HUES64 (cell line): ENCODE data around the gene PTPRN2.
"Not testable (repeated sequence)": the region's sequence is repeated elsewhere in the genome, so short reads cannot be mapped to it uniquely, and the experiment has no call there.

Source experiments
- H3K27ac ChIP-seq: 2 replicates; pipeline ENCODE4 v1.7.0; 2013; ENCODE audit warnings: low read depth, low read length, inconsistent platforms
- H3K27me3 ChIP-seq: 2 replicates; pipeline ENCODE4 v1.6.1; 2013; ENCODE audit warnings: mild to moderate bottlenecking, low read length; ENCODE audit not compliant: insufficient read depth
- H3K36me3 ChIP-seq: 2 replicates; pipeline ENCODE4 v1.6.1; 2013; ENCODE audit warnings: mild to moderate bottlenecking, low read length; ENCODE audit not compliant: insufficient read depth
- H3K4me1 ChIP-seq: 2 replicates; pipeline ENCODE4 v1.6.1; 2013; ENCODE audit warnings: mild to moderate bottlenecking, low read length, moderate library complexity; ENCODE audit not compliant: insufficient read depth
- H3K4me3 ChIP-seq: 2 replicates; pipeline ENCODE4 v1.5.1; 2013; ENCODE audit warnings: mild to moderate bottlenecking, low read length, moderate library complexity
- H3K9ac ChIP-seq: 2 replicates; pipeline ENCODE4 v1.6.1; 2013; ENCODE audit warnings: mild to moderate bottlenecking, low read depth, low read length
- H3K9me3 ChIP-seq: 2 replicates; pipeline ENCODE4 v1.6.1; 2013; ENCODE audit warnings: low read depth, low read length; ENCODE audit not compliant: insufficient read depth
- WGBS: fragments of 150-250, 120-280 bp; methylation state at CpG from one replicate; pipeline ENCODE4 v1.1.7; 2013; ENCODE audit warnings: missing lambda C conversion rate; 5-methylcytosine and 5-hydroxymethylcytosine counted together

The PTPRN2 gene

GRCh38 chr7:157501581-157501980 is 1086.0 kb downstream of the PTPRN2 start:
- peaks cover 80% of the 10 kb centered on the region for H3K9me3 ChIP-seq
- no peaks in the 10 kb centered on the region for H3K36me3 ChIP-seq
- H3K27me3 ChIP-seq: no peaks in the 10 kb centered on the region
- no peaks in the 10 kb centered on the region for H3K4me1 ChIP-seq
- H3K9ac ChIP-seq: no peak overlapping the region
- WGBS: 82% methylated on average over 22 of the region's 22 CpGs
- H3K27ac ChIP-seq: no peak overlapping the region
- no peak overlapping the region for H3K4me3 ChIP-seq

GRCh38 chr7:157500989-157501540 is 1086.6 kb downstream of the PTPRN2 start:
- 93% methylated on average over 35 of the region's 45 CpGs for WGBS
- H3K4me1 ChIP-seq, H3K36me3 ChIP-seq, H3K4me3 ChIP-seq, H3K9ac ChIP-seq, H3K27me3 ChIP-seq, H3K27ac ChIP-seq: not testable (repeated sequence)
- peaks cover 80% of the 10 kb centered on the region for H3K9me3 ChIP-seq

- H3K4me1 ChIP-seq: no peaks in the 10 kb centered on the region
- peaks cover 78% of the 10 kb centered on the region for H3K9me3 ChIP-seq
- H3K27me3 ChIP-seq: no peaks in the 10 kb centered on the region
- no peak overlapping the region for H3K4me3 ChIP-seq
- no peaks in the 10 kb centered on the region for H3K36me3 ChIP-seq
- no peak overlapping the region for H3K27ac ChIP-seq
- 92% methylated on average over 27 of the region's 32 CpGs for WGBS
- no peak overlapping the region for H3K9ac ChIP-seq
Observed at GRCh38 chr7:157500171-157500960, 1087.3 kb downstream of the PTPRN2 start.

DNA sequence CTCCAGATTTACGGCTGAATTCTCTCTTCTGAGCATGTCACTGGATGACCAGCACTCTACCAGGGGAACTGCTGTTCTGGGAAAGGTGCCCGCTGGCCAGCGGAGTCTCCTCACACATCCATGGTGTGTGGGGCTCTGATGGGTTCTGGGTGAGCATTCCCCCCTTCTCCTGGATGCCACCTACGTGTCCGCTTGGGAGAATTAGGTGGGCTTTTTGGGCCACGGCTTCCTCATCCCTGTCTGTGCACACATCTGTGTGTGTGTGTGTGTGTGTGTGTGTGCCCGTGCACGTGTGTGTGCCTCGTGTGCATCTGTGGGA is 1087.8 kb downstream of the PTPRN2 start:
- no peak overlapping the region for H3K4me3 ChIP-seq
- H3K27me3 ChIP-seq: no peaks in the 10 kb centered on the region
- no peaks in the 10 kb centered on the region for H3K36me3 ChIP-seq
- no peaks in the 10 kb centered on the region for H3K4me1 ChIP-seq
- 89% methylated on average over 9 of the region's 9 CpGs for WGBS
- H3K9me3 ChIP-seq: peaks cover 78% of the 10 kb centered on the region
- H3K27ac ChIP-seq: no peak overlapping the region
- no peak overlapping the region for H3K9ac ChIP-seq

DNA sequence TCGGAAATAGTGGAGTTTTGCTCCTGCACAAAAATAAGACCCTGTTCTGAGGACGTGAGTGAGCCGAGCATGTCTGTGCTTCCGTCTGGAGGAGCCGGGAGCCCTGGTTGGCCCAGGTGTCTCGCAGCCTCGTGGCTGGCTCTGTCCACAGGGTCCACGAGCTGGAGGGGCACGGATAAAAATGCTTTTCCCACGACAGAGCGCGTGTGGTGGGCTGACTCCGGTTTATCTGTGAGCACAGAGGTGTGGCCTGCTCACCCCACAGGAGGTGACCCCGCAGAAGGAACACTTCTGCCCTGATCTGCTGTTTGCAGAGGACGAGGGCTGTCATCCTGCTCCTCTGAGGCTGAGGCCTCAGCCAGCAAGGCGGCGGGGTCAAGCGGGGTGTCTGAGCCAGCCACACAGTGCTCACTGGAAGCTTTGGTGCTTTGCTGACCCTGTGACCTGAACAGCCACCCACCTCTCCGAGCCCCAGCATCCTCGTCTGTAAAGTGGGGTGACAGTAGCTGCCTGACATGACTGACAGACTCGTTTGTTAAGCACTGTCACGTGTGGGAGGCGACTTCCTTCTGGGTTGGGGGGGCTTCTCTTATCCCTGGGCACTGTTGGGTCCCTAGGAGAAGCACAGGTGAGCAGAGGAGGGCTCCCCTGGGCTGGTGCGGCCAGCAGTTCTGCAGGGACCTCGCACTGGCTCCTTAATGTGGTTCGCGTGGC is 1088.3 kb downstream of the PTPRN2 start:
- 78% methylated on average over 27 of the region's 27 CpGs for WGBS
- H3K27me3 ChIP-seq: no peaks in the 10 kb centered on the region
- H3K9me3 ChIP-seq: peaks cover 78% of the 10 kb centered on the region
- H3K27ac ChIP-seq: no peak overlapping the region
- no peaks in the 10 kb centered on the region for H3K4me1 ChIP-seq
- no peaks in the 10 kb centered on the region for H3K36me3 ChIP-seq
- no peak overlapping the region for H3K4me3 ChIP-seq
- H3K9ac ChIP-seq: no peak overlapping the region

DNA sequence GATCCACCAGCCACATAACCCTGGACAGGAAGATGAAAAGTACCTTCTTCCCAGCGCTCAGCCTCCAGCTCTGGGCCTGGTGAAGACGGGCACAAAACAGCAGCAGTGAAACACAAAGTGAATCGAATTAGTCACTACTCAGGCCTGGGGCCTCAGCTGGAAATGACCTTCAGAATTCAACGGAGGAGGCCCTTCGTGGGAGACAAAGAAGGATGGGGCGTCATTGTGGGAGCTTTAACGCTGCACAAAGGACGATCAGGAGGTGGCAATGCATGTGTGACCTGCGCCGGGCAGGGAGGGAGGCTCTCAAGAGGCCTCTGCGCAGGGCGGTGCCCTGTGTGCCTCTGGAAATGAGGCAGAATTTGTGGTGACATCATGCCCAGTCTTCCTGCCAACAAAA is 1089.0 kb downstream of the PTPRN2 start:
- peaks cover 81% of the 10 kb centered on the region for H3K9me3 ChIP-seq
- H3K4me1 ChIP-seq: no peaks in the 10 kb centered on the region

GRCh38 chr7:157497744-157498651 is 1089.6 kb downstream of the PTPRN2 start:
- Histone ChIP-seq H3K4me1 (no peaks in the 10 kb centered on the region), H3K9ac (no peak overlapping the region), H3K4me3 (no peak overlapping the region), H3K27me3 (no peaks in the 10 kb centered on the region), H3K27ac (no peak overlapping the region), H3K9me3 (peaks cover 81% of the 10 kb centered on the region), H3K36me3 (no peaks in the 10 kb centered on the region)
- 85% methylated on average over 30 of the region's 33 CpGs for WGBS

More for the DNA sequence above, 1089.0 kb downstream of the PTPRN2 start:
- 79% methylated on average over 12 of the region's 12 CpGs for WGBS
- no peak overlapping the region for H3K27ac ChIP-seq
- no peak overlapping the region for H3K4me3 ChIP-seq
- no peak overlapping the region for H3K9ac ChIP-seq
- no peaks in the 10 kb centered on the region for H3K36me3 ChIP-seq
- H3K27me3 ChIP-seq: no peaks in the 10 kb centered on the region

DNA sequence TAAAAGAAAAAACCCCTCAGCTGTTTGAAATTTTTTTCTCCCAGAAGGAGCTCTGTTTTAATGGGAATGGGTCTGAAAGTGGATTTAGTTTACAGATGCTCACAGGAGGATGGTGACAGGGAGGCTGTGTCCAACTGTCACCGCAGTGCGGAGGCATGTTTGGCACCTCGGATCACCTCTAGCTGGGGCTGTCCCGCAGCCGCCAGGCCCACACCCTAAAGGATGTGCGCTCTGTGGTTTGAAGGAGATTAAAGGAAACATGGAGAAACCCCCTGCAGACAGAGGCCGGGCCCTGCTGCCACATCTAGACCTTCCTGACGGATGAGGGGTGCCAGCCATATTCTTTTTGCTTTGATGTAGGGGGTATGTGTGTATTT is 1090.3 kb downstream of the PTPRN2 start:
- no peak overlapping the region for H3K27ac ChIP-seq
- no peak overlapping the region for H3K4me3 ChIP-seq
- no peaks in the 10 kb centered on the region for H3K4me1 ChIP-seq
- H3K27me3 ChIP-seq: no peaks in the 10 kb centered on the region
- H3K9me3 ChIP-seq: peaks cover 81% of the 10 kb centered on the region
- H3K9ac ChIP-seq: no peak overlapping the region
- whole genome bisulfite sequencing: 85% methylated on average over 8 of the region's 8 CpGs
- H3K36me3 ChIP-seq: no peaks in the 10 kb centered on the region

DNA sequence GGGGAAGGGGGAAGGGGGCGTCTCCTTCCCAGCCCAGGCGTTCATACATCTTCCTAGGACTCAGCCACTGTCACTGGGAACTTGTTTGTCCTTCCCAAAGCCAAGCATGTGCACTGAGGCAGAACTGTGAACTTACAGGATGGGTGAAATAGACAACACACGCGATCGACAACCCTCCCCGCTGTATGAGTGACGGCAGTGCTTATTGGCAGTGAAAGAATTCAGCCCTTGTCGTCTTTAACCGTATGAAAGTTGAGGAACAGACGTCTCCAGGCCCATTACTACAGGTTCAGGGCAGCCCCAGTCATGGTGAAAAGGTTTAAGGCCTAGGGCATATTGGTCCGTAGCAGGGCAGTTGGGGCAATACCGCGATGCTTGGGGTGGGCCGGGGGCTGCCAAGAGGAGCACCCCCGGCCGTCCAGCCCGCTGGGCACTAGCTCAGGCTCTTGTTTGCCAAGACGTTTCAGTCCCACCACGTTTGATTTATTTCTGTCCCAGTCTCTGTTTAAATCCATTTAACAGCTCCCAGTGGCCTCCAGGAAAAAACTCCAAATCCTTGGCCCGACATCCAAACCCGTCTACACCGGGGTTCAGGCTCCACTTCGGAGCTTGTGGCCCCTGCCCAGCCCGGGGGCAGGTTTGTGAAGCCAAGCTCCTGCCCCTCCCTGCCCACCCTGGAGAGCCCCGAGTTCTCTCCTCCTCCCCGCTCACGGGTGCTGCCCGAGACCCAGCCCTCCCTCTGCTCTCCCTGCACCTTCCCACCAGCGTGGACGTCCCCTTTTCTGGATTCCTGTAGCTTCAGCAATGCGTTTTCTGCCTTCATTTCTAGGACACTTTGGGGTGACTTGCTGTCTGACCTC is 1091.0 kb downstream of the PTPRN2 start:
- H3K27ac ChIP-seq: no peak overlapping the region
- peaks cover 81% of the 10 kb centered on the region for H3K9me3 ChIP-seq
- no peaks in the 10 kb centered on the region for H3K4me1 ChIP-seq
- H3K36me3 ChIP-seq: no peaks in the 10 kb centered on the region
- H3K9ac ChIP-seq: no peak overlapping the region
- H3K27me3 ChIP-seq: no peaks in the 10 kb centered on the region
- 77% methylated on average over 30 of the region's 31 CpGs for WGBS
- H3K4me3 ChIP-seq: no peak overlapping the region

DNA sequence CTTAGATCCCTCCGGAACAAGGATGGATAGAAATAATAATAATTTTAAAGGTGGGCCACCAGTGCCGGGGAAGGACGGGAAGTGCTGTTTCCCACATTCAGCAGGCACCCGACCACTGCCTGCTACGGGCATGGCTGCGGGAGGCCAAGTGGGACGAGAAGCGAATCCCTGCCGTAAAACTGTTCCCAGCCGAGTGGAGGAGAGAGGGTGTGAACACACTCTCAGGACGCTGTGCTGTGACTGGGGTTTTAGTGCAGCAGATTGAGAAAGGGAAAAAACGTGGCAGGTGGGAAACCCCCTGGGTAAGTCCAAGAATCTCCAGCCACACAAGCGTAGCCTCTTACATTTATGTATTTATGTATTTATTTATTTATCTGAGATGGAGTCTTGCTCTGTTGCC is 1092.0 kb downstream of the PTPRN2 start:
- H3K36me3 ChIP-seq: no peaks in the 10 kb centered on the region
- 79% methylated on average over 12 of the region's 13 CpGs for WGBS
- peaks cover 86% of the 10 kb centered on the region for H3K9me3 ChIP-seq
- no peaks in the 10 kb centered on the region for H3K27me3 ChIP-seq
- H3K4me3 ChIP-seq: no peak overlapping the region
- H3K27ac ChIP-seq: no peak overlapping the region
- H3K9ac ChIP-seq: no peak overlapping the region
- no peaks in the 10 kb centered on the region for H3K4me1 ChIP-seq
